H1 (cell line): ENCODE data around the gene GGTLC2. TPM values are rescaled to one million over a fixed set of nuclear protein-coding genes. Genes with fewer than 3 reads are reported as not detected.

Experiments
- CTCF ChIA-PET: fragments of 300-600 bp; sonication (Branson Sonifier 250); formaldehyde crosslinking; loops from one replicate; lab custom pipeline; 2021; ENCODE audit not compliant: partially characterized antibody; lab: Charles Lee
- POLR2A ChIA-PET: fragments of 300-600 bp; sonication (Branson Sonifier 250); formaldehyde crosslinking; loops from one replicate; lab custom pipeline; 2021; ENCODE audit warnings: inconsistent platforms; ENCODE audit not compliant: partially characterized antibody; lab: Charles Lee
- DNase-seq, 2 experiments: peaks; one replicate each; pipeline versions ENCODE4 v3.0.0 to v3.0.0-alpha.2; 2010 to 2022; ENCODE audit warnings: low spot score in 2 of 2, low read depth in 1 of 2, mixed read lengths in 1 of 2
- FAIRE-seq: peaks from 2 replicates; lab custom pipeline; 2011; peaks lifted over from hg19 to GRCh38; lab: Jason Lieb, UNC
- H2AFZ ChIP-seq: 2 replicates; pipeline ENCODE4 v1.8.1; 2012; ENCODE audit warnings: low read length, inconsistent platforms
- H2AK5ac ChIP-seq: 2 replicates; pipeline ENCODE4 v1.6.1; 2013; ENCODE audit warnings: low read depth, low read length
- H2BK120ac ChIP-seq: replicated peaks from 2 replicates; pipeline ENCODE3; 2013; ENCODE audit warnings: low read depth, low read length, inconsistent platforms
- H2BK12ac ChIP-seq: 2 replicates; pipeline ENCODE4 v1.6.1; 2013; ENCODE audit warnings: low read depth, low read length
- H2BK15ac ChIP-seq: 2 replicates; pipeline ENCODE4 v1.6.1; 2013; ENCODE audit warnings: low read length
- H2BK20ac ChIP-seq: 2 replicates; pipeline ENCODE4 v1.6.1; 2013; ENCODE audit warnings: low read length
- H2BK5ac ChIP-seq: 2 replicates; pipeline ENCODE4 v1.6.1; 2013; ENCODE audit warnings: low read depth, low read length
- H3K14ac ChIP-seq: 2 replicates; pipeline ENCODE4 v1.6.1; 2013; ENCODE audit warnings: inconsistent platforms; ENCODE audit not compliant: insufficient read length
- H3K18ac ChIP-seq: 2 replicates; pipeline ENCODE4 v1.6.1; 2013; ENCODE audit warnings: low read length; ENCODE audit errors: extremely low read depth
- H3K23ac ChIP-seq: 2 replicates; pipeline ENCODE4 v1.6.1; 2013; ENCODE audit warnings: inconsistent platforms; ENCODE audit not compliant: insufficient read length
- H3K23me2 ChIP-seq: 2 replicates; pipeline ENCODE4 v1.6.1; 2013; ENCODE audit warnings: low read depth, low read length
- H3K27ac ChIP-seq: 2 replicates; pipeline ENCODE4 v1.6.1; 2011; ENCODE audit warnings: low read depth, low read length, inconsistent platforms
- H3K27me3 ChIP-seq, 4 experiments: replicated peaks in 1 of 4; 1 replicate in 1 of 4; 2 replicates in 3 of 4; pipeline versions ENCODE4 v1.6.1 to v1.8.1; 2011 to 2013; ENCODE audit warnings: low read length in 3 of 4, mild to moderate bottlenecking in 3 of 4, inconsistent platforms in 2 of 4, mixed read lengths in 2 of 4, moderate library complexity in 1 of 4; ENCODE audit not compliant: control insufficient read depth in 3 of 4, insufficient read depth in 3 of 4; ENCODE audit errors: extremely low read depth in 1 of 4
- H3K36me3 ChIP-seq, 4 experiments: 2 replicates each; pipeline versions ENCODE4 v1.6.1 to v1.8.1; 2011 to 2013; ENCODE audit warnings: mild to moderate bottlenecking in 4 of 4, low read length in 3 of 4, moderate library complexity in 2 of 4, control low read depth in 1 of 4, inconsistent platforms in 1 of 4; ENCODE audit not compliant: insufficient read depth in 4 of 4, control insufficient read depth in 2 of 4
- H3K4ac ChIP-seq: replicated peaks from 2 replicates; pipeline ENCODE3; 2013; ENCODE audit warnings: low read length, low read depth, mixed read lengths, inconsistent platforms; ENCODE audit not compliant: insufficient read length
- H3K4me1 ChIP-seq, 4 experiments: replicated peaks in 1 of 4; 1 replicate in 1 of 4; 2 replicates in 3 of 4; pipeline versions ENCODE4 v1.6.1 to v1.8.1; 2011 to 2013; ENCODE audit warnings: low read length in 3 of 4, inconsistent platforms in 2 of 4, mixed read lengths in 1 of 4; ENCODE audit not compliant: insufficient read depth in 4 of 4, control insufficient read depth in 3 of 4
- H3K4me2 ChIP-seq, 2 experiments: 2 replicates each; pipeline versions ENCODE4 v1.6.1 to v1.8.1; 2011 to 2013; ENCODE audit warnings: low read depth in 2 of 2, low read length in 2 of 2, control low read depth in 1 of 2, inconsistent platforms in 1 of 2, mild to moderate bottlenecking in 1 of 2; ENCODE audit not compliant: insufficient read depth in 1 of 2
- H3K4me3 ChIP-seq, 4 experiments: fragments of 200-600, 300-600 bp in 1 of 4; sonication (generic), shearing (Covaris generic), sonication (Bioruptor Twin) in 1 of 4; 2 replicates each; pipeline versions ENCODE4 v1.5.1 to v1.8.1; 2011 to 2016; ENCODE audit warnings: low read length in 4 of 4, low read depth in 3 of 4, control low read depth in 2 of 4, inconsistent platforms in 2 of 4, mild to moderate bottlenecking in 2 of 4, mixed read lengths in 1 of 4, moderate library complexity in 1 of 4; ENCODE audit not compliant: insufficient read depth in 2 of 4; ENCODE audit errors: extremely low read depth in 1 of 4
- H3K56ac ChIP-seq: replicated peaks from 2 replicates; pipeline ENCODE3; 2013; ENCODE audit warnings: low read depth, mild to moderate bottlenecking, mixed read lengths, low read length, inconsistent platforms; ENCODE audit not compliant: insufficient read length
- H3K79me1 ChIP-seq: 2 replicates; pipeline ENCODE4 v1.6.1; 2013; ENCODE audit warnings: low read depth, low read length, control low read depth
- H3K79me2 ChIP-seq, 2 experiments: 2 replicates each; pipeline versions ENCODE4 v1.6.1 to v1.8.1; 2012 to 2013; ENCODE audit warnings: low read length in 2 of 2, mild to moderate bottlenecking in 2 of 2, inconsistent platforms in 1 of 2; ENCODE audit not compliant: insufficient read depth in 2 of 2, control insufficient read depth in 1 of 2
- H3K9ac ChIP-seq, 4 experiments: replicated peaks in 1 of 4; 1 replicate in 1 of 4; 2 replicates in 3 of 4; pipeline versions ENCODE4 v1.6.1 to v1.8.1; 2011 to 2013; ENCODE audit warnings: low read depth in 3 of 4, low read length in 3 of 4, control low read depth in 2 of 4, mild to moderate bottlenecking in 2 of 4, moderate library complexity in 2 of 4, inconsistent platforms in 1 of 4; ENCODE audit errors: extremely low read depth in 1 of 4
- H3K9me3 ChIP-seq, 2 experiments: 2 replicates each; pipeline versions ENCODE4 v1.6.1 to v1.8.1; 2012 to 2013; ENCODE audit warnings: mild to moderate bottlenecking in 2 of 2, moderate library complexity in 2 of 2, control low read depth in 1 of 2, inconsistent platforms in 1 of 2, low read depth in 1 of 2, low read length in 1 of 2, mixed read lengths in 1 of 2; ENCODE audit not compliant: insufficient read depth in 2 of 2
- H4K20me1 ChIP-seq, 2 experiments: replicated peaks in 1 of 2; 2 replicates each; pipeline versions ENCODE3 to v1.8.1; 2011 to 2013; ENCODE audit warnings: inconsistent platforms in 2 of 2, low read length in 2 of 2, mild to moderate bottlenecking in 1 of 2; ENCODE audit not compliant: insufficient read depth in 2 of 2, control insufficient read depth in 1 of 2
- H4K5ac ChIP-seq: 2 replicates; pipeline ENCODE4 v1.6.1; 2013; ENCODE audit warnings: low read length, low read depth, mixed read lengths, inconsistent platforms; ENCODE audit not compliant: insufficient read length
- H4K8ac ChIP-seq: 2 replicates; pipeline ENCODE4 v1.8.0; 2013; ENCODE audit warnings: mild to moderate bottlenecking, moderate library complexity, low read length, inconsistent platforms; ENCODE audit not compliant: insufficient read depth; ENCODE audit errors: extremely low read depth
- H4K91ac ChIP-seq: replicated peaks from 2 replicates; pipeline ENCODE3; 2013; ENCODE audit warnings: low read length, mixed read lengths, inconsistent platforms; ENCODE audit not compliant: insufficient read length
- ASH2L ChIP-seq: fragments of 200-600, 300-600 bp; sonication (generic); IDR thresholded peaks from one replicate; pipeline ENCODE4 v1.7.1; 2017; ENCODE audit warnings: low read length
- BCL11A ChIP-seq, 2 experiments: IDR thresholded peaks; one replicate each; pipeline ENCODE4 v1.6.1; 2011; ENCODE audit warnings: low read depth in 2 of 2, low read length in 2 of 2, mild to moderate bottlenecking in 2 of 2
- BRCA1 ChIP-seq: IDR thresholded peaks from 2 replicates; pipeline ENCODE4 v1.6.1; 2012; ENCODE audit warnings: low read depth, low read length, improper control_type of control experiment
- CHD2 ChIP-seq: IDR thresholded peaks from 2 replicates; pipeline ENCODE4 v1.6.1; 2012; ENCODE audit warnings: low read length, improper control_type of control experiment
- EZH2 ChIP-seq: fragments of 200-600 bp; sonication (generic); IDR thresholded peaks from 2 replicates; pipeline ENCODE4 v1.7.1; 2012; ENCODE audit warnings: low read depth, mild to moderate bottlenecking, moderate library complexity, low read length, inconsistent platforms; ENCODE audit not compliant: severe bottlenecking
- HDAC2 ChIP-seq, 2 experiments: fragments of 300-600 bp in 1 of 2; sonication (generic) in 1 of 2; IDR thresholded peaks; 2 replicates each; pipeline ENCODE4 v1.6.1; 2011 to 2012; ENCODE audit warnings: low read depth in 2 of 2, low read length in 2 of 2, mild to moderate bottlenecking in 2 of 2, moderate library complexity in 2 of 2, borderline replicate concordance in 1 of 2, inconsistent platforms in 1 of 2
- KDM4A ChIP-seq: IDR thresholded peaks from one replicate; pipeline ENCODE4 v1.7.1; 2012; ENCODE audit warnings: low read depth, mild to moderate bottlenecking, moderate library complexity, low read length, inconsistent platforms; ENCODE audit not compliant: severe bottlenecking
- RFX5 ChIP-seq: IDR thresholded peaks from 2 replicates; pipeline ENCODE4 v1.6.1; 2011; ENCODE audit warnings: low read depth, low read length, improper control_type of control experiment, borderline replicate concordance
- RXRA ChIP-seq: IDR thresholded peaks from 2 replicates; pipeline ENCODE4 v1.6.1; 2011; ENCODE audit warnings: low read depth, mild to moderate bottlenecking, low read length, moderate library complexity; ENCODE audit not compliant: insufficient read depth
- SP4 ChIP-seq: IDR thresholded peaks from 2 replicates; pipeline ENCODE4 v1.6.1; 2012; ENCODE audit warnings: low read length, inconsistent platforms
- SRF ChIP-seq: IDR thresholded peaks from 2 replicates; pipeline ENCODE4 v1.6.1; 2011; ENCODE audit warnings: mild to moderate bottlenecking, low read depth, low read length, moderate library complexity
- SUZ12 ChIP-seq: fragments of 200-600 bp; sonication (generic); IDR thresholded peaks from 2 replicates; pipeline ENCODE4 v1.6.1; 2012; ENCODE audit warnings: mild to moderate bottlenecking, inconsistent platforms, low read length, moderate library complexity, mixed read lengths
- TAF1 ChIP-seq: IDR thresholded peaks from 2 replicates; pipeline ENCODE4 v1.6.1; 2011; ENCODE audit warnings: mild to moderate bottlenecking, low read depth, low read length
- YY1 ChIP-seq: IDR thresholded peaks from 2 replicates; pipeline ENCODE4 v1.6.1; 2011; ENCODE audit warnings: low read depth, mild to moderate bottlenecking, low read length
- WGBS, 2 experiments: shearing (Covaris generic) in 1 of 2; methylation state at CpG; one replicate each; pipeline versions ENCODE4 v1.1.6 to v1.1.7; 2013 to 2015; ENCODE audit warnings: low lambda C conversion rate in 2 of 2, mixed read lengths in 2 of 2, inconsistent platforms in 1 of 2, low coverage in 1 of 2, missing lambda C conversion rate in 1 of 2; ENCODE audit not compliant: insufficient replicate concordance in 2 of 2, insufficient coverage in 1 of 2, insufficient read length in 1 of 2; ENCODE audit errors: extremely low coverage in 1 of 2, missing lambda C conversion rate in 1 of 2; 5-methylcytosine and 5-hydroxymethylcytosine counted together
- polyA plus RNA-seq, 7 experiments: library from polyadenylated mRNA; depleted of rRNA in 3 of 7; stranded (reverse) in 5 of 7; unstranded in 2 of 7; fragments of >200 nt in 5 of 7; fragments of 200-250 nt in 2 of 7; gene quantifications; 1 replicate in 5 of 7; 2 replicates in 1 of 7; 4 replicates in 1 of 7; pipeline versions ENCODE4 v1.2.1 to v1.2.3, GENCODE V29; 2011 to 2013; ENCODE audit warnings: missing spikeins in 2 of 7, mixed read lengths in 2 of 7
- total RNA-seq: library from RNA; stranded (reverse); fragmentation: NEBNext Ultra II Directional; extraction: Animal tissue kit (Norgen Biotek cat#: 25700); gene quantifications from 2 replicates; pipeline ENCODE4 v1.2.1, GENCODE V29; 2021

Gene GGTLC2
- total and polyA plus RNA-seq, 2 of the 8 experiments (the other 6 are each of a cell fraction or from before 2014, with no cell fraction given), result not detected

GRCh38 chr22:22619765-22620414 is 24.5 kb upstream of the GGTLC2 start:
- no peak overlapping the region for H2BK12ac ChIP-seq
- no peaks in the 10 kb centered on the region for H3K4me1 ChIP-seq
- FAIRE-seq (no peak), DNase-seq (no peak)
- no peak overlapping the region for H3K9ac ChIP-seq
- peaks cover 10 to 52% of the 10 kb centered on the region in 2 experiments for H3K9me3 ChIP-seq
- H2AK5ac ChIP-seq, result no peak overlapping the region
- no peaks in the 10 kb centered on the region for H3K79me1 ChIP-seq
- no peaks in the 10 kb centered on the region for H3K23me2 ChIP-seq
- H2AFZ ChIP-seq, result no peak overlapping the region
- H4K8ac ChIP-seq, result no peak overlapping the region
- H4K5ac ChIP-seq, result no peak overlapping the region
- H3K79me2 ChIP-seq, result no peaks in the 10 kb centered on the region
- H3K56ac ChIP-seq, result no peak overlapping the region
- no peak overlapping the region for H3K23ac ChIP-seq
- ChIA-PET CTCF (no interaction called here), POLR2A (no interaction called here)
- H3K4me2 ChIP-seq, result no peak overlapping the region
- WGBS, 2 experiments, result 62% methylated on average over 3 of the region's 3 CpGs; no CpG with 5 or more reads in 1 of the 2 experiments
- H2BK120ac ChIP-seq, result no peak overlapping the region
- no peaks in the 10 kb centered on the region for H3K36me3 ChIP-seq
- H3K4me3 ChIP-seq, result no peak overlapping the region
- H3K27me3 ChIP-seq, result peaks cover 22 to 48% (median 37%) of the 10 kb centered on the region in 4 experiments
- no peak overlapping the region for H2BK5ac ChIP-seq
- no peak overlapping the region for H3K27ac ChIP-seq
- H3K4ac ChIP-seq, result no peak overlapping the region
- no peak overlapping the region for H3K18ac ChIP-seq
- no peak overlapping the region for H4K91ac ChIP-seq
- no peak overlapping the region for H2BK20ac ChIP-seq
- H3K14ac ChIP-seq, result no peak overlapping the region
- no peak overlapping the region for H2BK15ac ChIP-seq
- H4K20me1 ChIP-seq, result peaks cover 0 to 3% of the 10 kb centered on the region in 2 experiments
- no peak for TF ChIP-seq RFX5
- no peak for TF ChIP-seq SUZ12
- TF ChIP-seq SP4, result no peak
- no peak for TF ChIP-seq TAF1
- TF ChIP-seq HDAC2 (IDR thresholded peaks at IDR 0.05; ENCODE audit: borderline replicate concordance in 1 of 2, low read depth in 2 of 2, low read length in 2 of 2), result no peak
- TF ChIP-seq BRCA1, result no peak
- TF ChIP-seq ASH2L, result no peak
- no peak for TF ChIP-seq YY1
- no peak for TF ChIP-seq KDM4A
- no peak for TF ChIP-seq EZH2
- no peak for TF ChIP-seq RXRA
- no peak for TF ChIP-seq BCL11A (IDR thresholded peaks at IDR 0.05; ENCODE audit: low read depth in 2 of 2, low read length in 2 of 2)
- no peak for TF ChIP-seq SRF
- no peak for TF ChIP-seq CHD2
